ENCODE results near the gene TMEM108.

Gene TMEM108

DNA sequence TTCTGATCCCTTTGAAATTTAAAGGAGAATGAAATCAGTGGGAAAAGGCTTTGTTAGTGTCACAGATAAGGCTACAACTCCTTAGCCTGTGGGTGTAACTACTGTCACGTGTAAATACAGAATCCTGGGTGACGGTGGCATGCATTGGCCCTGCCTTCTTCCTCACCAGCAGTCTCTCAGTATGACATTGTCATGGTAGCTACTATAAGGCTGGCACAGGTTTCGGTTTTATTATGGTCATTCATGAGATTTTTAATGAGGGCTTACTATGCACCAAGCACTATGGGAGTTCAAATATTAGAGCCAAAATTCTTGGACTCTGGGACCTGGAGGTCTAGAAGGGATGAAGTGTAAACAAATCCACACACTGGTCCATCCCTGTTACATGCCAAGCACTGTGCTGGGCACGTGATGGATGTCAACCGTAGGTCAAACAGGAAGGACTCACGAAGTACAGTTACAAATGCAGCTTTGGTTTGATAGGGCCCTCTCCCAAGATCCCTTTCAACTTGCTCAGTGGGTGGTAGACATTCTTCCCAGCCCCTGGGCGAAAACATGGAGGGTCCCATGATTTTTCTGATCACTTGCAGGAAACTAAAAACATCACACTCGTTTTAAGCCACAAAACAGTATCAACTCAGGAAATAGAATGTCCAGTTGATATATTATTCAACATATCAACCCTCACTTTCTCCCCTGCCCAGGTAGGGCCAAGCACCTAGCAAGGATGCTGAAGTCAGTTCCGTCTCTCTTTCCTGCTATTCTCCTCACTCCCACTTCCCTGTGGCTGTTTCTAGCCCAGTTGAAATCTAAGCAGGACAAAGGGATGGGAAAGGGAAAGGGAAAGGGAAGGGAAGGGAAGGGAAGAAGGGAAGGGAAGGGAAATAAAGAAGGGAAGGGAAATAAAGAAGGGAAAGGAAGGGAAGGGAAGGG lies 387.0 kb downstream of the TMEM108 start:
- no peak for DNase-seq (ENCODE audit: low read depth)

DNA sequence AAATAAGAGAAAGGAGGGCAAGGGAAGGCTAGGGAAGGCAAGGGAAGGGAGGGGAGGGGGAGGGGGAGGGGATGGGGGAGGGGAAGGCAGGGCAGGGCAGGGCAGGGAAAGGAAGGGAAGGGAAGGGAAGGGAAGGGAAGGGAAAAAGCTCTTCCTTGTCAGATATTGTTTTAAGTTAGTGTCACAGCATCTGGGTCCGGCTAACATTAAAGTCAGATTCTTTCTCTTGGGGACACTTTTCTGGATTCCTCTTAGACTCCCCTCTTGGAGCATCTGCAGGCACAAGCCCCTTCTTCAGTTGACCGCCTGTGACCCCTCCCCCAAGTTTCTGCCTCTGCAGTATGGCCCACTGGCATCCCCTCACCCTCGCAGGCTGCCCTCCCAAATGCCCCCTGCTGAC lies 387.7 kb downstream of the TMEM108 start:
- DNase-seq (ENCODE audit: low read depth) = no peak

DNA sequence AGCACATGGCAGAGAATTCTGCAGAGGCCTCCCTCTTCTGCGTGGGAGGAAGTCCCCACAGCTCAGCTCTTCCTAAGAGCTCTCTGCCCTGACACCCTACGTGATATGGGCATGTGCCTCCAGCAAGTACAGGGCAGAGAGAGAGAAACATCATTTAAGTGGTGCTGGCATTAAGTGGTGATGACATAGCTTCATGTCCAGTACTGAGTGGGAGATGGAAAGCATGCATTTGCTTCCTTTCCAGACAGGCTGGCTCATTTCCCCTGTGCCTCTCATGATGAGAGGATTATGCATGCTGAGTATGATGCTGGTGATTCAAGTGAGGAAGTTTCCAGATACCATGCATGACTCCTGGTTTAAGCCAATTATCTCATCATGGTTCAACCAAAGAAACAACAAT lies 388.5 kb downstream of the TMEM108 start:
- DNase-seq (ENCODE audit: low read depth) = no peak

DNA sequence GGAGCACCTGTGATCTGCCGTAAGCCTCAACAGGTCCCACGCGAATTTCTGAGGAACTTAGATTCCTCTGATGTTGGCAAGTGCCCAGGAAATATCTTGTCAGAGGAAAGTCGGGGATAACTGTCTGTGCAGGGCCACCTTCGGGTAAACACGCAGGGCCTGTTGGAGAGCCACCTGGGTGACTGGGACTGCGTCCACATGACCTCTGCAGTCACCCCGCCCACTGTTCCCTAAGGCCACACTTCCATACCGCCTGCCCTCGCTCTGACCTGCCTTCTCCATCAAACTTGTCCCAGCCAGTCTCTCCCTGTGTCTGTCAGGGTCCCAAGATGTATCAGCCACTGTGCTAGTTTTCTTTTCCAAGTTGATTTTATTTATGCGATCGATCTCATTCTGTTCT lies 390.4 kb downstream of the TMEM108 start:
- no peak for DNase-seq (ENCODE audit: low read depth)

DNA sequence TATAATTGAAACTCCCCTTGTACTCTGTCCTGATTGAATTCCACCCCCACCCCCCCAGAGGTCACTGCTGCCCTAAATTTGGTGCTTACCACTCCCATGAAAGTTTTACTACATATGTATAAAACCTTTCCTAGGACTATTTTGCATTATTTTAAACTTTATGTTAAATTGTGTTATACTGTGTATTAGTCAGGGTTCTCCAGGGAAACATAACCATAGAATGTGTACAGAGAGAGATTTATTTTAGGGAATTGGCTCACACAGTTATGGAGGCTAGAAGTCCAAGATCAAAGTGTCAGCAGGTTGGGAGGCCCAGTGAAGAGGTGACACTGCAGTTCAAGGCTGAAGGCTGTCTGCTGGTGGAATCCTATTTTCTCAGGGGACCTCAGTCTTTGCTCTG lies 390.9 kb downstream of the TMEM108 start:
- DNase-seq (ENCODE audit: low read depth) = no peak

DNA sequence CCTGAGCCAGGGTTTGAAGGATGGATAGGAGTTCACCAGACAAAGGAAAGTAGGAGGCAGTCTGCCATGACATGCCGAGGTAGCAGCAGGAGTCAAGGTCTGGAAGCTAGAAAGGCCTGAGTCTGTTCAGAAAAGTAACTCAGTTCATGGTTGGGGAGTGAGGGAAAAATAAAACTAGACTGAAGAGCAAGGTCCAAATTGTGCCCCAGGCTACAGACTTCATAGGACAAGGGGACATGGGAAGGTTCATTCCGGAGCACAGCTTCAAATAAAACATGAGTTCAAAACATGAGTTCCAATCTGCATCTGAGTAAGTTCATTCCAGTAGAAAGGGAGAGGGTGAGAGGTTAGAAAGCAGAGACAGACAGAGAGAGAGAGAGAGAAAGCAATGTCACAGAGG lies 401.4 kb downstream of the TMEM108 start:
- DNase-seq (ENCODE audit: low read depth) = no peak

DNA sequence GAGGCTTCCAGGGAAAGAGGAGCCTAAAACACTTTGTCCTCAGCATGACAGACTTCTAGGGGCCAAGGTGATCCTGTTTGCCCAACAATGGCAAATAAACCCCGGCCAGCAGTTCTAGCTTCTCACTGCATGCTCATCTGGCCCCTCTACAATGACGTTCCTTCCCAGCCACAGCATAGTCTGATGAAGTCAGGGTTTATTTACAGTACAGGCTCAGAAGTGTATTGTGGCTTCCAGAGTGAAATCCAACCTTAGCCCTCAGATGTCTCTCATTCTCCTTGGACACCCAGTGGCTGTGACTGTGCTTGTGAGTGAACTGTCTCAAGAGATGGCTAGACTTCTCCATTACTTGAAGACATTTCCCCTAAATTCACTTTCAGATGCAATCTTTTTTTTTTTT lies 402.5 kb downstream of the TMEM108 start:
- DNase-seq (ENCODE audit: low read depth) = no peak

DNA sequence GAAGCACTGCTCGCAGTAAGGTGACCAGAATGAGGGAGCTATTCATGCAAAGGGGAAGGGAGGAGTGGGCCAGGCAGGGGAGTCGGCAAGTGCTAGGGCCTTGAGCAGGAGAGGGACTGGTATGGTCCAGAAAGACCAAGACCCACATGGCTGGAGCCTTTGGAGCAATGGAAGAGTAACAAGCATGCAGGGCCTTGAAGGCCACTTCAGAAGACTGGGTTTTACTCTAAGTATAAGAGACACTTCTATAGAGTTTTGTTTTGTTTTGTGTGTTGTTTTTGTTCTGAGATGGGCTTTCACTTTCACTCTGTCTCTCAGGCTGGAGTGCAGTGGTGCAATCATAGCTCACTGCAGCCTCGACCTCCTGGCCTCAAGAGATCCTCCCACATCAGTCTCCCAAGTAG lies 403.7 kb downstream of the TMEM108 start:
- DNase-seq (ENCODE audit: low read depth) = no peak

DNA sequence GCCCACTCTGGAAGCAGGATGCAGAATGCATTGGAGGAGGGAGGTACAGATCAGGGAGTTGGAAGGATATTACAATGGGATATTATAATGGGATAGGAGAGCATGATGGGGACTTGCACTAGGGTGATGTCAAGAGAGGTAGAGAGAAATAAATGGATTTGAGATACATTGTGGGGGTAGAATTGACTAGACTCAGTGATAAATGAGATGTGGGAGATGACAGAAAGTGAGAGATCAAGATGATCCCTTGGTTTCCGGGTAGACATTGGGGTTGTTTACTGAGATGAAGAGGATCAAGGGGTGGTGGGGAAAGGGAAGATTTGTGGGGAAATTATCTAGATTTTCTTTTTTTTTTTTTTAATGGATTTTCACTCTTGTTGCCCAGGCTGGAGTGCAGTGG lies 404.3 kb downstream of the TMEM108 start:
- DNase-seq (ENCODE audit: low read depth) = no peak

DNA sequence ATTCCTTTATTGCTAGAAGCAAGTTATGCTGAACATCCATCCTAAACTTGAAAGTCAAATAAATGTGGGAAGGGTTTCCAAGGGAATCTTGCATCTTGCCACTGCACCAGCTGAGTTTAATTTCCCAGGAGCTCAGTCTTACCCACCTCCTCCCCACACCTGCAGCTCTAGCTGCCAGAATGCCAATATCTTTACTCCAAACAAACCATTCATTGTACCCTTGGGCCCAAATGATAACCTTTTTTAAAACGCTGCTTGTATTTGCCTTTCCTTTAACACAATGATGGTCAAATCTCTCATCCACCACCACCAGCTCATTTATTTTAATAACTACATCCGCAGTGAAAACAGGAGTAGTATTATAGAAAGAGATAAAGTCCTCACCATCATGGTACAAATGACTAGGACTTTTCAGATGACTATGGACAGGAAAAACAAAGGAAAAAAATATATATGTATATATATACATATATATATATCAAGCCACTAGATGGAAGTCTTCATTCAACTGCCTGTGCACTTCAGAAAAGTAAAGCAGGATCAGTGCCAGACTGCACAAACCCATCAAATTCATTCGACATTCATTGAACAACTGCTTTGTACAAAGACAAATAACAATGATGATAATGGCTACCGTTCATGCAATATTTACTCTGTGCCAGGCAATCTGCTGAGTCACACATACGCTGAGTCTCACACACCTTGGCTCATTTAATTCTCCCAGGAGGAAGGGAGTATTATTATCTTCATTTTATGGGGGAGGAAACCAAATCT lies 405.6 kb downstream of the TMEM108 start:
- DNase-seq (ENCODE audit: low read depth) = no peak

DNA sequence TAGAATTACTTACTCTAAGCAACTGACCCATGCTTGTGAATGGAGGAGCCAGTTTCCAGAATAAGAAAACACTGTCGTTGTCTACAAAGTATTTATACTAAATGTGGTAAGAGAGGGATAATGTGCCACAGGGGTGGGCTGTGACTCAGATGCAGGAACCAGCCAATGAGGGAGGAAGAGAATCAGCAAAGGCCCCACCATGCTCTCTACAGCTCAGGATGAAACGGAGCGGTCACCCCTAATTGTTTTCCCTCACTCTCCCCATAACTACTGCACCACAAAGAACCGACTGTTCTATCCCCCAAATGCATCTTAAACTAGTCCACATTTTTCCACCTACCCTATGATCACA lies 406.2 kb downstream of the TMEM108 start:
- DNase-seq (ENCODE audit: low read depth) = no peak

DNA sequence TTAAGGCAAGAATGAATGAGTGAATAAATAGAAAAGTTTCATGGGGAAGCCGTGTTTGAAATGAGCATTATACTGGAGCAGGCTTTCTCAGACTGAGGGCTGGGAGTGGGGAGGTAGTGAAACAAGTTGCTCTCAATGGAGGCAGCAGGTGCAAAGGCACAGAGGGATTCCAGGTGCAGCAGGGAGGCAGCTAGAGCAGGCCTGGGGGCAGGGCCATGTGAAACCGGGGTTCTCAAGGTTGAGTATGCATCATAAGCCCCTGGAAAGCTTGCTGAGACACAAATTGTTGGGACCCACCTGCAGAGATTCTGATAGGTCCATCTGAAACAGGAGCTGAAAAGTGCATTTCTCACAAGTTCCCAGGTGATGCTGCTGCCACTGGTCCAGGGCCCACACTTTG lies 406.9 kb downstream of the TMEM108 start:
- no peak for DNase-seq (ENCODE audit: low read depth)
